ENCODE data around the gene ALDH1B1.

ALDH1B1 gene

DNA sequence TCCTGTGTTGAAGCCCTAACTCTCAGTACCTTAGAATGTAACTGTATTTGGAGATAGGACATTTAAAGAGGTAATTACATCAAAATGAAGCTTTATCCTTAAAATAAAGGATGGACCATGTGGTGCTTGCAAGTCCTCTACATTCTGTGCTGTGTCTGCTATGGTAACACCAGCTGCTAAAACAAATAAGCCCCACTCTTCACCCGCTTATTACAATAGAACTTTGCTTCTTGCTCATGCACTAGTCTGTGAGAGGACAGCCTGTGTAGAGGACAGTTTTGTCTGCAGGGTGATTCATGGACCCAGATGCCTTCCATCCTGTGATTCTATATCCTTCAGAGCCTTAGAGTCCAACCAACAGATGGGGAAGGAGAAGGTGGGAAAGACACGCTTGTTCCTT lies 44.2 kb downstream of the ALDH1B1 start:
- DNase-seq (ENCODE audit: insufficient read length, low spot score) (no peak), FAIRE-seq (no peak)

- DNase-seq (ENCODE audit: insufficient read length, low spot score) = no peak
- FAIRE-seq = no peak
Observed at GRCh38 chr9:38437193-38437823, 44.8 kb downstream of the ALDH1B1 start.

- no peak for FAIRE-seq
- DNase-seq (ENCODE audit: insufficient read length, low spot score) = no peak
Observed at GRCh38 chr9:38439291-38439915, 46.9 kb downstream of the ALDH1B1 start.

GRCh38 chr9:38439916-38440301 lies 47.4 kb downstream of the ALDH1B1 start:
- FAIRE-seq (no peak), DNase-seq (ENCODE audit: insufficient read length, low spot score) (no peak)

GRCh38 chr9:38440516-38440915 lies 48.0 kb downstream of the ALDH1B1 start:
- DNase-seq (ENCODE audit: insufficient read length, low spot score) (no peak), FAIRE-seq (no peak)

DNA sequence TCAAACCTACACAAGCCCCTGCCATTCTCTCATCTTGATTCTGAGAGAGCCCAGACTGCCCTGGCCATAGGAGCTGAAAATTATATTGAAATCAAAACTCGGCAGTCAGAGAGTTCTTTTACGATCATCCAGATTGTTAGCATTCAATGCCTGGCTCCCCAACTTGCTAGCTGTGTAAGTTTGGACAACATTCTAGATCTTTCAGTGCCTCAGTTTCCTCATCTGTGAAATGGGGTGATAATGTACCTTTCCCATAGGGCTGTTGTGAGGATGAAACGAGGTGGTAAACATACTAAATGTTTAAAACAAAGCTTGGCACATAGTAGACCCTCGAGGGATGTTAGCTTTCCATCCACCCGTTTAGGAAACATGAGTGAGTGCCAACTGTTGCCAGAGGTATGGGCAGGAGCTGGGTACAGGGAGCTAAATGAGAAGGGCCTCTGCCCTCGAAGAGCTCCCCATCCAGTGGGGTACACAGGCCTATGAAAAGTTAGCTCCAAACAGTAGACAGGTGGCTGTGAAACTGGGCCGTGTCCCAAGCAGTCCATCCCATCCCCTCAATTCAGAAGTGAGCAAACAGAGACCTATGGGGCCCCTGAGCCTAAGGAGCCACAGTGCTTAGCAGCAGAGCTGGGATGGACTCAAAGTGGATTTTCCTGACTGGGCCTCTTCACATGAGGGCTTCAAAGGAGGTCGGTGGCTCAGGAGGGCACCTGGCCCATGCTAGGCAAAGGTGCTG lies 49.0 kb downstream of the ALDH1B1 start:
- no peak for FAIRE-seq

DNA sequence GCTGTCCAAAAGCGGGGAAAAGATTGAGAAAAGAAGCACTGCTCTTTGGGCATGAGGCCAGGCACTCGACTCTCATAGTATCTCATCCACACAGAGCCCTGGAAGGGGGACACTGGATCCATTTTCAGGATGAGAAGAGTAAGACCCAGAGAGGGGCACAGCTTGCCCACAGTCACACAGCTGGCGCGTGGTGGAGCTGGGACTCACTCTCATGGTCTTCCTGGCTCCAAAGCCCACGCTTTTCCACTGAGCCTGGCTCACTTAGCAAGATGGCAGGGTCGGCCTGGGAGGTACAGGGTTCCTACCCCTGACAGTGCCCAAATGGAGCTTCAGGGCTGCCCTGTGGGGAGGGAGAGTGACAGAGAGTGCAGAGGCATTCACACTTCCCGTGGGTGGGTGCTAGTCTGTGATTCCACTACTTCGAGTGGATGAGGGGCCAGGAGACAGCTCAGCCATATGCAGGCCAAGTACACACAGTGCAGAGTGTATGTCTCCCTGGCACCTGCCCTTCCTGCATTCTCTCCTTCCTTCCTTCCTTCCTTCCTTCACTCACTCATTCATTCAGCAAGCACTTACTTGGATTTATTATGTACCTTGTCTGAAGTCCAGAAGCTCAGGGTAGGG lies 50.1 kb downstream of the ALDH1B1 start:
- DNase-seq (ENCODE audit: insufficient read length, low spot score) = no peak
- no peak for FAIRE-seq

More for the DNA sequence above, 49.0 kb downstream of the ALDH1B1 start:
- no peak for DNase-seq (ENCODE audit: insufficient read length, low spot score)

DNA sequence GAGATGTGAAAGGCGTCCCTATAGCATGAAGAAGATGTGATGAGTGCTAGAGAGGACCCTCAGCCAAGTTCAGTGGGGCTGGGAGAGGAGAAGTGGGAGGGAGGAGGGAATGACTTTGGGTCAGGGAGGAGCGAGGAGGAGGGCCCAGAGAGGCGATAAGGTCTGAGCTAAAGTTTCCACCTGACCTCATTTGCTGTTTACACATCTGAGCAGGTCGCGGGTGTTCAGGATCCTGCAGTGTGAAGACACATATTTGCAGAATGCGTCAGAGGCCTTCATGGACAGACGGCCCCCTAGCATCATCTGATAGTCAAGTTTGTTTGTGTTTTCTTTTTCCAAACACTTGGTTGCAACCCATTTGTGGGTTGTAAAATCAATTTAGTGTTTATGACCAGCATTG lies 50.7 kb downstream of the ALDH1B1 start:
- no peak for FAIRE-seq
- DNase-seq (ENCODE audit: insufficient read length, low spot score) = no peak

- no peak for FAIRE-seq
- DNase-seq (ENCODE audit: insufficient read length, low spot score) = no peak
Observed at GRCh38 chr9:38443597-38443996, 51.1 kb downstream of the ALDH1B1 start.

GRCh38 chr9:38445154-38446043 lies 52.9 kb downstream of the ALDH1B1 start:
- no peak for FAIRE-seq
- no peak for DNase-seq (ENCODE audit: insufficient read length, low spot score)

GRCh38 chr9:38447703-38448102 lies 55.2 kb downstream of the ALDH1B1 start:
- DNase-seq (ENCODE audit: insufficient read length, low spot score) (no peak), FAIRE-seq (no peak)
